Forelimb muscle (tissue), 1 donor: ENCODE results near the gene TBX6. TPM values are rescaled to one million over a fixed set of nuclear protein-coding genes. Genes with fewer than 3 reads are reported as not detected.

Experiments
- DNase-seq: peaks from one replicate; pipeline ENCODE4 v3.0.0-alpha.2; 2013; ENCODE audit warnings: low read depth
- polyA plus RNA-seq: library from polyadenylated mRNA; unstranded; fragments of 120-200 nt; gene quantifications from one replicate; pipeline ENCODE4 v1.2.1, GENCODE V29; 2013; ENCODE audit not compliant: insufficient read length

The TBX6 gene
- polyA plus RNA-seq, 1 donor, result 0.77 TPM

DNA sequence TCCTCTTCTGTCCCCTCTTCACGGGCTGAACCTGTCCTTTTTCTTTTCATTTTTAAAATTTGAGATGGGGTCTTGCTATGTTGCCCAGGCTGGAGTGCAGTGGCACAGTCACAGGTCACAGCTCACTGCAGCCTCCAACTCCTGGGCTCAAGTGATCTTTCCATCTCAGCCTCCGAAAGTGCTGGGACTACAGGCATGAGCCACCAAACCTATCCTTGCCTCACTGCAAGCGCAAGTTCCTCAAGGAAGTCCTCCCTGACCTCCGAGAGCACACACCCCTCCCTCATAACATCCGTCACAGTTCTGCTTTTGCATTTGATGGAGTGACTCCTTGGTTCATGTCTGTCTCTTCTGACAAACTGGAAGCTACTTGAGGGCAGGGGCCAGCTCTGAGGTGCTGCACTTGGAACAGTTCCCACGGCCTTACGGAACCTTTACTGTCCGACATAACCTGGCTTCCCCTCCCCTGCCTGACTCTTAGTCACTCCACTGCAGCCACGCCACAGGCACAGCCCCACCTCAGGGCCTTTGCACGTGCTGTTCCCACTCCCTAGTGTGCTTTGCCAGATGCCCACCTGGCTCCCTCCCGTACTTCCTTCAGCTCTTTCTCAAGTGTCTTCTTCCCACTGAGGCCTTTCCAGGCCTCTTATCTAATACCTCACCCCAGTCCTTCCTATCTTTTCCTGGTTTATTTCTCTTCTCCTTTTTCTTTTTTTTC lies 4.4 kb downstream of the TBX6 start:
- no peak for DNase-seq

DNA sequence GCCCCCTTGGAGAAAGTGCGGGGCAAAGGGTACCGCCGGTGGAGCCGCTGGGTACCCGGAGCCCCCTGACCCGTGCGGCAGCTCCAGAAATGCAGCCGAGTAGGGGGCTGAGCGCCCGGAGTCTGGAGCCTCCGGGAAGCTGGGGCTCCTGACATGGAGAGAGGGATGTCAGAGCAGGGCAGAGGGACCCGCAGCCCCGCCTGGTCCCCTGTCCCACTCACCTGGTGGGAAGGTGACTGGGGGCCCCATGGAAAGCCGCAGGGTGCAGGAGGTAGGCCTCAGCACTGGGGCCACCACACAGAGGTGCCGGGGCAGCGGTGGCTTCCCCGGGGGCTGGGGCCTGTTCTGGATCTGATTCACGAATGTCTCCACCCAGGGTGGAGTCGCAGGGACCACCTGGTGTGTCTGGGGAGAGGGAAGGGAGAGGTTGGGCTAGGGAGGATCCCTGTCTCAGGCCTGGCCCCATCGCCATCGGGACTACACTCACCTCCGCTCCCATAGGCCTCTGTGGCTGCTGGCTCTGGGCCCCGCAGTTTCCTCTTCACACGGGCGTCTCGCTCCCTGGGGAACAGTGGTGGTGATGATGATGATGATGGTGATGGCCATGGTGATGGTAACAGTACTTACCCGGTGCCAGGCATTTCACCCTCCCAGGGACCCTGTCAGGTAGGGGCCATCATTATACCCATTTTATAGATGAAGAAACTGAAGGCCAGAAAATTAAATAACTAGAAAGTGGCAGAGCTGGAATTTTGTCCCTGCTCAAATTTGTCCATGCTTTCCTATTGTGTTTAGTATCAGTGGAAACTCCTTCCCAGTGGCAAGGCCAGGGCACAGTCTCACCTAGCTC lies 5.2 kb downstream of the TBX6 start:
- no peak for DNase-seq

DNA sequence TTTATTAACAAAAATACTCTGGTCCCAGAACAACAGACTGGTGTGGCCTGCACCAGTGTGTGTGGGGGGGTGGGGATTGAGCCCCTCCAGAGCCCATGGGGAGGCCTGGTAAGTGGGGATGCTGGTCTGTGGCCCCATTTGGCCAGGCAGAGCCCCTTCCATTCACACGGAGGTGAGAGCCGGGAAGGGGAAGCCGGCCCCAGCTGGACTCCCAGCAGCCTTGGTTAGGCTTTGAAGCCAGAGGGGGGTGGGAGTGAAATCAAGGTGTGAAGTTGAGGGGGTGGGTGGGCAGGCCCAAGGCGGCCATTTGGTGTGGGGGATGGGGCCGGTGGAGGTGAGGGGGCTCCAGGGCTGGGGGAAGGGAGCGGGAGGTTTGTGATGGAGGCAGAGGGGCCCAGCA lies 5.9 kb downstream of the TBX6 start:
- DNase-seq, result no peak

DNA sequence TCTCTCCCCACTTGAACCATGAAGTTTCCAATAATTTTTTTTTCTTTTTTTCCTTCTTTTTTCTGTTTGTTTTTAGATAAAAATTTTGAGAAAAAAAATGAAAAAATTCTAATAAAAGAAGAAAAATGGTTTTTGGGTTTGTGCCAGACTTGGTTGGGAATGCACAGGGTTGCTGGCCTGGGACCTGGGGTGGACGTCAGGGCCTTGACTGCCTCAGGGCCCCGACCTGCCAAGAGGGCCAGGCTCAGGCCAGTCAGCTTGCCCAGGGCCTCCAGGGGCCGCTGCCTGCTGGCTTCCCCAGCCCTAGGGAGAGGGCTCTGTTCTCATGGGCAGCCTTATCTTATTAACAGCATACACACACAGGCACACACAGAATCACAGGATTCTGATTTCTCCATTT lies 6.5 kb downstream of the TBX6 start:
- no peak for DNase-seq

DNA sequence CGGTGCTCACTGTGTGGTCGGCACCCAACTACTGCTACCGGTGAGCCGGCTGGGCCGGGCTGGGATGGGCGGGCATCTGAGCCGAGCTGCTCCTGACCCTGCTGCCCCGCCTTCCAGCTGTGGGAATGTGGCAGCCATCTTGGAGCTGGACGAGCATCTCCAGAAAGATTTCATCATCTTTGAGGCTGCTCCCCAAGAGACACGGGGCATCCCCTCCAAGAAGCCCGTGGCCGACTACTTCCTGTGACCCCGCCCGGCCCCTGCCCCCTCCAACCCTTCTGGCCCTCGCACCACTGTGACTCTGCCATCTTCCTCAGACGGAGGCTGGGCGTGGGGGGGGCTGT lies 6.9 kb downstream of the TBX6 start:
- DNase-seq, result no peak

DNA sequence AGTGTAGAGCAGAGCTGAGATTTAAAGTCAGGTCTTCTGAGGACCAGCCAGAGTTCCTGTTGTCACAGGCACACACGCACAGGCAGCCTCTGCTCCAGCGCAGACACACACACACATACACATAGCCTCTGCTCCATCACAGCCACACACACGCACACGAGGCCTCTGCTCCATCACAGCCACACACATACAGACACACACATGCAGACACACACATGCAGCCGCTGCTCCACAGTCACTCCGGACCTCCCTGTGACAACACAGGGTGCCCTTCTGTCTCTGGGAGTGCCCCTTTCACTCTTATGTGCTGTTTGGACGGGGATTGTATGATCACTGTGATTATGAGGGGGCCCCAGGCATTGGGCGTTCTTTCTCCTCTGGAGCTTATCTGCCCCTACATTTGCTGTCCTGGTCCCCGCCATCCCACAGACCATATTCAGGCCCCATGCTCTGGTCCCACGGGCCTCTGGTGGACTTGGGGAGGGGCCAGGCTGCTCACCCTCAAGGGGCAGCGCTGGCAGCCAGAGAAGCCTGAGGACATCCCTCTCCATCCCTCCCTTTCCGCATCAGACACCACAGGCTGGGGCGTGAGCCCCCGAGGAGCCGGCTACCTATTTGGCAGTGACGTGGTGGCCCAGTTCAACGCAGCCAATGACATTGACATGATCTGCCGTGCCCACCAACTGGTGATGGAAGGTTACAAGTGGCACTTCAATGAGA lies 7.5 kb downstream of the TBX6 start:
- no peak for DNase-seq

DNA sequence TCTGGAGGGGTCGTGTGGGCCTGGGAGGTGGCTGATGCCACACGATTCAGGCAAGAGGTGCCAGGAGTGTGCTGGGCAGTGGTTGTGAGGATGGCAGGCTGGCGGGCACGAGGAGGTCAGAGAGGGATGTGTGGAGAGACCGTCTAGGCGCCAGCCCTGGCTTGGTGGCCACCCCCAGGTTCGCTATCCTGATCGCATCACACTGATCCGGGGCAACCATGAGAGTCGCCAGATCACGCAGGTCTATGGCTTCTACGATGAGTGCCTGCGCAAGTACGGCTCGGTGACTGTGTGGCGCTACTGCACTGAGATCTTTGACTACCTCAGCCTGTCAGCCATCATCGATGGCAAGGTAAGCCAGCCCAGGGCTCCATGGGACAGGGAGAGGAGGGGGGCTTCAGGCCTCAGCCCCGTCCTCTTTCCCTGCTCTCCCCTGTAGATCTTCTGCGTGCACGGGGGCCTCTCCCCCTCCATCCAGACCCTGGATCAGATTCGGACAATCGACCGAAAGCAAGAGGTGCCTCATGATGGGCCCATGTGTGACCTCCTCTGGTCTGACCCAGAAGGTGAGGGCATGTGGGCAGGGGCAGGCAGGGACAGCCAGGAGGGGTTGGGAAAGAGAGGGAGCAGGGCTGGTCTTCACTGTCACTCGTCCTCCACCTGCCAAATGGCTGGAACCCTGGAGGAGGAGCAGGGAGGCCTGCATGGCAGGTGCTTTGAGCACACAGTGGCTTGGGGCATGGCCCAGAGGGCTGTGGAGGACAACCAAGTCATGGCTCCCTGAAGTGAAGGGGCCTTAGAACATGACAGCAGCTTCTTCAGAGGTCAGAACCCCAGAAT lies 8.3 kb downstream of the TBX6 start:
- DNase-seq, result no peak

DNA sequence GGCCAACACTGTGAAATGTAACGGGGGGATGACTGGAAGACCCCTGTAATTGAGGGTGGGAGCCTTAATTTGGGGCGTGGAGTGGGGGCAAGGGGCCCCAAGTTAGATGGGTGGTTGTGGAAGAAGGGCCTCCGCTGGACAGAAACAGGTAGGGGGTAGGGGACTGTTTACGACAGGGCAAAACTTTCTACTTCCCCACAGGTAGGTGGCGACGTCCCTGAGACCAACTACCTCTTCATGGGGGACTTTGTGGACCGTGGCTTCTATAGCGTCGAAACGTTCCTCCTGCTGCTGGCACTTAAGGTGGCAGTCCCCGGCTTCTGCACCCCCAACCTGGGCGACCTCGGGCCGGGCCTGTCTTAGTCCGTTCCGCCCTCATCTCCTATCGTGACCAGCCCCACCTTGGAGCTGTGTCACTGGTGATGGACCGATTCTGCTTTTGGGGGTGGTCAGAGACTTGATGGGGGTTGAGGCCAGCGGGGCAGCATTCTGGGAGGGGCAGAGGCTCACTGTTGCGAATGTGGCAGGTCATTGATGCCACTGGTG lies 9.1 kb downstream of the TBX6 start:
- DNase-seq, result no peak

DNA sequence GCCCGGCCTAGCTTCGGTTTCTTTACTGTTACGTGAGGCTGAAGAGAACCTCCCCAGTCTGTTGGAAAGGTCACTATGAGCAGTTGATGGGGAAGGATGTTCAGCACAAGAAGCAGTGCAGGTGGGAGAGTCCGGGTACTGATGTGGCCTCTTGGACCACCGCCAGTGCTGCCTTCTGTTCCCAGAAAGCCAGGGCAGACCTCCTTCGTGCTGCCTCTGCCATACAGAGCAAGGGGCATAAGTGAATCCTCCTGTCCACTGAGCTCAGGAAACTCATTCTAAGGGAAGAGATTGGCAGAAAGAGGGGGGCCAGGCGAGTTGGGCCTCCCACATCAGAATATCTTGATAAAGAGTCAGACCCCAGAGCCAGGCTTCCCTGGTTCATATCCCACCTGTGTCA lies 12.2 kb downstream of the TBX6 start:
- DNase-seq, result no peak

DNA sequence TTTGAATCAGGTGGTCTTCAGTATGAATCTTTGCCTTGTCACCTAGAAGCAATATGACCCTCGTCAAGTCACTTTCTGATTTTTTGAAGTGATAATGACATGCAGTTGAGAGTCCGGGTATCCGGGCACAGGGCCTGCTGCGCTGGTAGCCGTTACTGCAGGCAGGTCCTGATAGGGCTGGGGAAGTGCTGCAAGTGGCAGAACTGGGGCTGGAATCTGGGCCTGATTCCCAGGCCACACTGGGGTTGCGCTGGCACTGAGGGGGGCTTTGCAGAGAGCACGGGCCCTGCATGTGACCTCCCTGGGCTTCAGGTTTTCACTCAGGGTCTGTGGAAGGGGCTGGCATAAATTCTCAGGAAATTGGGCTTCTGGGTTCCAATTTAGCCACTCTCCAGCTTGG lies 13.0 kb downstream of the TBX6 start:
- no peak for DNase-seq

DNA sequence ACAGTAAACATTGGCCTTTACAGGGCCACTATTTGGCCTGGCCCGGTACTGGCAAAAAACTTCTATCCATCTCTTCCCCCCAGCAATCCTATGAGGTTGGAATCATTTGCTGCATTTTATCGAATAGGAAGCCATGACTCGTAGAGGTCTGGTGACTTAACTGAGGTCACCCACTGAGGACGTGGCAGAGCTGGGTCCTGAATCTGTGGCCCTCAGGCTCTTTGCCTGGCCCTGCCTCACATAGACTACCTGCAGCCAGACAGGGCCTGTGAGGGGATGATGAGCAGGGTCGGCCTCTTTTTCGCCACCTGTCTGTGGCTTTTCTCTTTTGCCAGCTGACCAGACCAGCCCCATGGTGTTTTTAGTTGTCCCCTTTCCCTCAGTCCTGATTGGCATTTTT lies 14.1 kb downstream of the TBX6 start:
- DNase-seq, result no peak

DNA sequence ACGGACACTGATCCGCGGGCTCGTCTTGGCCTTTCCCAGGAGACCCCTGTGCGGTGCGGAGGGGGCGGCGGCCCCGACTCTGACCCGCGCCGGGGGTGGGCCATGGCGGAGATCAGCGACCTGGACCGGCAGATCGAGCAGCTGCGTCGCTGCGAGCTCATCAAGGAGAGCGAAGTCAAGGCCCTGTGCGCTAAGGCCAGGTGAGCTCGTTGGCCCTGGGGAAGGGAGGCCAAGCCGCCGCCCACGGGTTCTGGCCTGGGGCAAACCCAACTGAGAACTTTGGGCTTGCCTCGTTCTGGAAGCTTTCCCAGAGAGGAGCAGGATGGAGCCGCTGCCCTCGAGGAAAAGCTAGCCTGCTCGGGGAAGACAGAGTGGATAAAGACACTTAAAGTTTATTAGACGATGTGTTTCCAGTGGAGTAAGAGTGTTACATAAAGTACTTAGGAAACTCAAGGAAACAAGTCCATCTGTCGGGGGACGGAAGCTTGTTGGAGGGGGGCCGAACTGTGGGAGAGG lies 15.4 kb downstream of the TBX6 start:
- DNase-seq, result no peak

DNA sequence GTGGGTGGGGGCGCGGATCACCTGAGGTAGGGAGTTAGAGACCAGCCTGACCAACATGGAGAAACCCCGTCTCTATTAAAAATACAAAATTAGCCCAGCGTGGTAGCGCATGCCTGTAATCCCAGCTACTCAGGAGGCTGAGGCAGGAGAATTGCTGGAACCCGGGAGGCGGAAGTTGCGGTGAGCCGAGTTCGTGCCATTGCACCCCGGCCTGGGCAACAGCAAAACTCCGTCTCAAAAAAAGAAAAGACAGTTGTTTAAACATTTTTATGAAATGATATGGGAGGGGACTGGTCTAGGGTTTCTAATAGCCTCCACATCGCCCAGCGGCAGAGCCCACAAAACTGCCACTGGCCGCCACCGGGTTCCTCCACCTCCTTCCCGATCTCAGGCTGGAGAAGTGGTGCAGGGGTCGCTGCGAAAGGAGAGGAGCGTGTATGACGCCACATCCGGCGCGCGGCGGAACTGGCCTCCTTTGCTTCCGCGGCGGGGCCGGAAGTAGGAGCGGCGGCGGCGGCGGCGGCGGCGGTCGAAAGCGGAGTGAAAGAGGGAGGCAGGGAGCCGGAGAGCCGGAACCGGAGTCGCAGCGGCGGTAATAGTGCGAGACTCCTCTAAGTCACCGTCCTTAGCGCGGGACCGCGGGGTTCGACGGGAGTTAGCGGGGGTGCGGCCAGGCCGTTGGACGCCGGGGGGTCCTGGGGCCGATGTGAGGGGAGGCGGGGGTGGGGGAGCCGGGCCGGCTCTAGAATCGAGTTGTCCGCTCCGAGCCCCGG lies 16.0 kb downstream of the TBX6 start, which contains the start of gene PPP4C:
PPP4C (plus strand) TSS at position 492 of the 773 bp plus-strand sequence. CDS start 384 bp downstream, outside the sequence.
- DNase-seq, result peak; percentile 66

DNA sequence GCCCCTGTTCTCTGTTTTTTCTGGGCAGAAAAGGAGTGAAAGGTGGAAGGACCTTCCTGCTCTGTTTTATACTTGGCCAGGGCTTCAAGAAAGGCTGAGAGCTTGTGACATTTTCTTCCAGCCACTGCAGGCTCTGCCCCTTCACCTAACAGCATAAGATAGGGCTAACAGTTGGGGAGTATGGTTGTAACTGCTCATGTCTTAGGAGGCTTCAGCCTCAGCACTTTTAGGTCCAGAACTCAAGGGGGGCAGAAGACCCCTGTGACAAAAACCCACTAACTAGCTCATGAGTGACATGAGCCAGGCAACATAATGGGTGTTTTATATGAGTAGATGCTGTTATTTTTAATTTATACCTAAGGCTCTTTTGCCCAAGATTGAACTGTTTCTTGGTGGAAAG lies 21.2 kb downstream of the TBX6 start:
- DNase-seq, result no peak

DNA sequence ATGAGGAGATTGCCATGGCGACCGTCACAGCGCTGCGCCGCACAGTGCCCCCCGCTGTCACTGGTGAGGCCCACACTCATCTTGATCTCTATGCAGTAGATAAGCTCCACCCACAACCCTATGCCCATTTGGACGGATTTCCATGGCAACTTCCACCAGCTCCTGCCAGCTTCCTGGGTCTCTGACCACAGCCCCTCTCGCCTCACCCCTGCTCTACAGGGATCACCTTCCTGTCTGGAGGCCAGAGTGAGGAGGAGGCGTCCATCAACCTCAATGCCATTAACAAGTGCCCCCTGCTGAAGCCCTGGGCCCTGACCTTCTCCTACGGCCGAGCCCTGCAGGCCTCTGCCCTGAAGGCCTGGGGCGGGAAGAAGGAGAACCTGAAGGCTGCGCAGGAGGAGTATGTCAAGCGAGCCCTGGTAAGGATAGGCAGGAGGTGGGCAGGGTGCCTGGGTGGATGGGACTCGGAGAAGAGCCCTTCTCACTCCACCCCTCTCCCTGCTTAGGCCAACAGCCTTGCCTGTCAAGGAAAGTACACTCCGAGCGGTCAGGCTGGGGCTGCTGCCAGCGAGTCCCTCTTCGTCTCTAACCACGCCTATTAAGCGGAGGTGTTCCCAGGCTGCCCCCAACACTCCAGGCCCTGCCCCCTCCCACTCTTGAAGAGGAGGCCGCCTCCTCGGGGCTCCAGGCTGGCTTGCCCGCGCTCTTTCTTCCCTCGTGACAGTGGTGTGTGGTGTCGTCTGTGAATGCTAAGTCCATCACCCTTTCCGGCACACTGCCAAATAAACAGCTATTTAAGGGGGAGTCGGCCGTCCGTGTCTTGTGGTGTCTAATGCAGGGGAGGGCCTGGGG lies 21.9 kb downstream of the TBX6 start:
- DNase-seq, result no peak

DNA sequence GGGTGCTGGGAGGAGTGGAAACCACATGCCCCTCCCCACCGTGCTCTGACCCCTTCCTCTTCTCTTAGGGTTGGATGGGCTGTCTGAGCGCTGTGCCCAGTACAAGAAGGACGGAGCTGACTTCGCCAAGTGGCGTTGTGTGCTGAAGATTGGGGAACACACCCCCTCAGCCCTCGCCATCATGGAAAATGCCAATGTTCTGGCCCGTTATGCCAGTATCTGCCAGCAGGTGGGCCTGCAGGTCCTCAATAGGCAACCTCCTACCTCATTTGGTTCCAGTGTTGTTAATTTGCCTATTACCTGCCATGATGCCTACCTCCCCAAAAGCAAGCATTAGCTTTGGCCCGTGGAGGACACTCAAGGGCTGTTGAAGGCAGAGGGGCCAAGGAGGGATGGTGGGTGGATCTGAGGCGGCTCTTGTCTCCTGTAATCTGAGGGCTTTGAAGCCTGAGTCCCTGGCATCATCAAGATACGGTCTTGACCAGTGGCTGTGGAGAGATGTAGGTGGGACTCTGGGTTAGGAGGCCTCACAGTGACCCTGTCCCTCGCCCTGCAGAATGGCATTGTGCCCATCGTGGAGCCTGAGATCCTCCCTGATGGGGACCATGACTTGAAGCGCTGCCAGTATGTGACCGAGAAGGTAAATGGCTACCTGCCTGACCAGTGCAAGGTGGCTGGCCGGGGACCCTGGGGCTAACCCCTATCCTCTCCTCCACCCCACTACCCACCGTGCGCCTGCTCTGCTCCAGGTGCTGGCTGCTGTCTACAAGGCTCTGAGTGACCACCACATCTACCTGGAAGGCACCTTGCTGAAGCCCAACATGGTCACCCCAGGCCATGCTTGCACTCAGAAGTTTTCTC lies 22.7 kb downstream of the TBX6 start:
- no peak for DNase-seq

DNA sequence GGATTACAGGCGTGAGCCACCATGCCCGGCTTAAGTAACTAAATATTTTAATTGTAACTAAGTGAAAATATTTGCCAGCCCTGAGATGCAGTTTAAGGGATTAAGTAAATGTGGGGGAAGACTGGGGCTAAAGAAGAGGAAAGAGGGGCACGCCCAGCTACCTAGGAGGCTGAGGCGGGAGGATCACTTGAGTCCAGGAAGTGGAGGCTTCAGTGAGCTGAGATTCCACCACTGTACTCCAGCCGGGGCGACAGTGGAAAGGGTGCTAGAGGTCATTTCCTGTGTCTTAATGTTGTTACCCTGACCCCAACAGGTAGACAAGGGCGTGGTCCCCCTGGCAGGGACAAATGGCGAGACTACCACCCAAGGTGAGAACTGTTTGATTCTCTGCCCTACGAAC lies 23.4 kb downstream of the TBX6 start:
- DNase-seq, result no peak

DNA sequence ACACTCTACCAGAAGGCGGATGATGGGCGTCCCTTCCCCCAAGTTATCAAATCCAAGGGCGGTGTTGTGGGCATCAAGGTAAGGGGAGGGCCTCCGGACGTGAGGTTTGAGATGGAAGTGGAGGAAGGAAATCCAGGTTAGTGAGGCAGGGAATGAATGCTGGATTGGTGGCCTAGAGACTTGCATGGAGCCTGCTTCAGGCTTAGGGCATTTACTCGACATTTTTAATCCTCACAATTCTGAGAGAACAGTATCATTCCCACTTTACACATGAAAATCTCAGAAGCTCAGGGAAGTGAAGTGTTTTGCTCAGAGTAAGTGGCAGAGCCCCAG lies 24.2 kb downstream of the TBX6 start:
- no peak for DNase-seq
